Mucosa of descending colon (tissue), 3 donors: ENCODE data around the gene ATP10D. TPM values are rescaled to one million over a fixed set of nuclear protein-coding genes. Genes with fewer than 3 reads are reported as not detected.

Experiments used
- ATAC-seq: fragments of 200-7000 bp; cut with Tn5 transposase; one replicate; pipeline ENCODE4 v1.9.1; 2020; ENCODE audit warnings: mild to moderate bottlenecking, moderate library complexity
- DNase-seq, 3 donors: peaks; one replicate each; pipeline ENCODE4 v3.0.0-alpha.2; 2020
- H3K36me3 ChIP-seq: fragments of 200-600 bp; one replicate; pipeline ENCODE4 v1.8.0; 2021; ENCODE audit warnings: low read depth, mild to moderate bottlenecking
- H3K4me1 ChIP-seq: fragments of 200-600 bp; one replicate; pipeline ENCODE4 v1.8.0; 2021; ENCODE audit warnings: low read depth, mild to moderate bottlenecking
- H3K4me3 ChIP-seq: fragments of 200-600 bp; one replicate; pipeline ENCODE4 v1.8.0; 2021; ENCODE audit warnings: mild to moderate bottlenecking
- H3K9me3 ChIP-seq: fragments of 200-600 bp; one replicate; pipeline ENCODE4 v1.8.0; 2021; ENCODE audit warnings: mild to moderate bottlenecking
- CTCF ChIP-seq: fragments of 200-600 bp; IDR thresholded peaks from one replicate; pipeline ENCODE4 v1.8.0; 2022; ENCODE audit warnings: antibody characterized with exemption, mild to moderate bottlenecking
- intact Hi-C, 2 donors: fragments of 100-400 bp; cut with DNase I in 1 of 2; cut with micrococcal nuclease in 1 of 2; formaldehyde crosslinking; loops; one replicate each; pipeline versions ENCODE4 v1.11.0 to v1.11.1; 2022; cut with DNase I, micrococcal nuclease
- total RNA-seq, 3 donors: library from RNA; stranded (reverse); fragmentation: NEBNext Ultra II Directional in 2 of 3; extraction: Animal tissue kit (Norgen Biotek cat#: 25700) in 2 of 3; gene quantifications; one replicate each; pipeline versions ENCODE4 v1.2.1 to v1.2.4, GENCODE V29; 2021 to 2023
- donor health status: DM: no; HTN: no; CAD: no; lungs with moderate emphysema.
- donor health status: DM: no; HTN: no; CAD: no.
- donor health status: DM: no; HTN: yes; CAD: no.

ATP10D gene
- total RNA-seq, 3 donors from 2014 or later, result 9.9 to 24.9 (median 11.4) TPM

GRCh38 chr4:47577779-47578553 is 92.9 kb downstream of the ATP10D start:
- intact Hi-C loops, result no loop called here
- ATAC-seq, result no peak
- Histone ChIP-seq H3K36me3 (no peaks in the 10 kb centered on the region), H3K4me3 (no peak overlapping the region), H3K4me1 (no peaks in the 10 kb centered on the region), H3K9me3 (no peaks in the 10 kb centered on the region)
- no peak for DNase-seq
- TF ChIP-seq CTCF, result no peak

GRCh38 chr4:47579235-47579634 is 94.2 kb downstream of the ATP10D start:
- no peak for TF ChIP-seq CTCF

GRCh38 chr4:47590325-47590724 is 105.2 kb downstream of the ATP10D start:
- no peaks in the 10 kb centered on the region for H3K36me3 ChIP-seq
- H3K4me3 ChIP-seq, result no peak overlapping the region
- no peaks in the 10 kb centered on the region for H3K4me1 ChIP-seq
- peaks cover 6% of the 10 kb centered on the region for H3K9me3 ChIP-seq
- DNase-seq, result no peak
- TF ChIP-seq CTCF, result no peak
- ATAC-seq, result no peak
- intact Hi-C loops, result no loop called here

More at GRCh38 chr4:47579235-47579634, 94.2 kb downstream of the ATP10D start:
- intact Hi-C loops, result no loop called here
- H3K4me3 ChIP-seq, result no peak overlapping the region
- no peaks in the 10 kb centered on the region for H3K9me3 ChIP-seq
- H3K4me1 ChIP-seq, result no peaks in the 10 kb centered on the region
- DNase-seq, result no peak
- H3K36me3 ChIP-seq, result no peaks in the 10 kb centered on the region
- ATAC-seq, result no peak

- Histone ChIP-seq H3K4me3 (no peak overlapping the region), H3K36me3 (no peaks in the 10 kb centered on the region), H3K9me3 (no peaks in the 10 kb centered on the region), H3K4me1 (no peaks in the 10 kb centered on the region)
- no peak for TF ChIP-seq CTCF
- no peak for DNase-seq
- ATAC-seq, result no peak
- intact Hi-C loops, result no loop called here
These were observed 112.6 kb downstream of the ATP10D start for GRCh38 chr4:47597696-47598095.

GRCh38 chr4:47598320-47598719 is 113.2 kb downstream of the ATP10D start:
- H3K36me3 ChIP-seq, result no peaks in the 10 kb centered on the region
- no peaks in the 10 kb centered on the region for H3K9me3 ChIP-seq
- intact Hi-C loops, result no loop called here
- H3K4me3 ChIP-seq, result no peak overlapping the region
- no peak for ATAC-seq
- no peak for TF ChIP-seq CTCF
- no peak for DNase-seq
- H3K4me1 ChIP-seq, result no peaks in the 10 kb centered on the region
